WTC11 (cell line): ENCODE results near the gene IL17RE. TPM values are rescaled to one million over a fixed set of nuclear protein-coding genes. Genes with fewer than 3 reads are reported as not detected.

Experiments
- ATAC-seq: fragments of 200-7000 bp; cut with Tn5 transposase; 2 replicates; pipeline ENCODE4 v1.10.0; 2021; ENCODE audit warnings: mild to moderate bottlenecking, moderate library complexity
- CTCF ChIA-PET: fragments of 300-600 bp; sonication (Branson Sonifier 250); formaldehyde crosslinking; loops from one replicate; lab custom pipeline; 2021; ENCODE audit warnings: antibody characterized with exemption; lab: Charles Lee
- POLR2A ChIA-PET: fragments of 350-600 bp; sonication (Branson Sonifier 250); formaldehyde crosslinking; loops from one replicate; lab custom pipeline; 2021; ENCODE audit warnings: antibody characterized with exemption; lab: Charles Lee
- DNase-seq: peaks from one replicate; pipeline ENCODE4 v3.0.0; 2021; ENCODE audit warnings: low spot score
- H3K27ac Mint-ChIP-seq: 2 replicates; pipeline ENCODE4 v1.8.0; 2021; ENCODE audit warnings: mixed read lengths
- H3K27me3 Mint-ChIP-seq: 2 replicates; pipeline ENCODE4 v1.8.0; 2021; ENCODE audit warnings: low read depth, mild to moderate bottlenecking, moderate library complexity, mixed read lengths
- H3K36me3 Mint-ChIP-seq: 2 replicates; pipeline ENCODE4 v1.8.0; 2021; ENCODE audit warnings: mixed read lengths
- H3K4me1 Mint-ChIP-seq: 2 replicates; pipeline ENCODE4 v1.8.0; 2022; ENCODE audit warnings: mixed read lengths
- H3K4me3 Mint-ChIP-seq: 2 replicates; pipeline ENCODE4 v1.8.0; 2021; ENCODE audit warnings: mild to moderate bottlenecking, moderate library complexity, mixed read lengths
- H3K9me3 Mint-ChIP-seq: 2 replicates; pipeline ENCODE4 v1.8.0; 2021; ENCODE audit warnings: mixed read lengths
- ATF2 ChIP-seq: sonication (generic); formaldehyde crosslinking; IDR thresholded peaks from 2 replicates; pipeline ENCODE4 v1.8.1; 2022; ENCODE audit warnings: low read depth, missing genetic modification reagents, borderline replicate concordance
- CREB1 ChIP-seq: sonication (generic); formaldehyde crosslinking; IDR thresholded peaks from 2 replicates; pipeline ENCODE4 v1.8.0; 2023; ENCODE audit warnings: mild to moderate bottlenecking, missing genetic modification reagents
- GRHL2 ChIP-seq: fragments of 250-450 bp; sonication (Bioruptor Pico); IDR thresholded peaks from 2 replicates; pipeline ENCODE4 v1.8.0; 2022; ENCODE audit warnings: mild to moderate bottlenecking, moderate library complexity; ENCODE audit not compliant: insufficient replicate concordance, severe bottlenecking
- IRF2 ChIP-seq: sonication (generic); formaldehyde crosslinking; IDR thresholded peaks from 2 replicates; pipeline ENCODE4 v1.8.0; 2022; ENCODE audit warnings: low read depth, missing genetic modification reagents, borderline replicate concordance
- JUN ChIP-seq: sonication (generic); formaldehyde crosslinking; IDR thresholded peaks from 2 replicates; pipeline ENCODE4 v1.8.0; 2023; ENCODE audit warnings: mild to moderate bottlenecking, missing genetic modification reagents
- NFE2L1 ChIP-seq: sonication (generic); formaldehyde crosslinking; IDR thresholded peaks from 2 replicates; pipeline ENCODE4 v1.8.1; 2023; ENCODE audit warnings: missing genetic modification reagents
- NFYB ChIP-seq: sonication (generic); formaldehyde crosslinking; conservative IDR thresholded peaks from 2 replicates; pipeline ENCODE4 v1.8.0; 2022; ENCODE audit warnings: low read depth, missing genetic modification reagents
- OVOL2 ChIP-seq: fragments of 250-450 bp; sonication (Bioruptor Pico); IDR thresholded peaks from 2 replicates; pipeline ENCODE4 v1.9.0; 2021; ENCODE audit warnings: mild to moderate bottlenecking, borderline replicate concordance
- RORB ChIP-seq: fragments of 250-450 bp; sonication (Bioruptor Pico); IDR thresholded peaks from 2 replicates; pipeline ENCODE4 v1.9.0; 2021; ENCODE audit warnings: mild to moderate bottlenecking
- STAT6 ChIP-seq: sonication (generic); formaldehyde crosslinking; conservative IDR thresholded peaks from 2 replicates; pipeline ENCODE4 v1.8.1; 2023; ENCODE audit warnings: mild to moderate bottlenecking, low read depth, missing genetic modification reagents, moderate library complexity
- TEAD1 ChIP-seq: sonication (generic); formaldehyde crosslinking; IDR thresholded peaks from 2 replicates; pipeline ENCODE4 v1.8.0; 2022; ENCODE audit warnings: mild to moderate bottlenecking, missing genetic modification reagents
- USF1 ChIP-seq: sonication (generic); formaldehyde crosslinking; IDR thresholded peaks from 2 replicates; pipeline ENCODE4 v1.8.0; 2022; ENCODE audit warnings: mild to moderate bottlenecking, missing genetic modification reagents
- ZMAT4 ChIP-seq: fragments of 250-450 bp; sonication (Bioruptor Pico); IDR thresholded peaks from 2 replicates; pipeline ENCODE4 v1.9.0; 2021; ENCODE audit warnings: mild to moderate bottlenecking
- ZNF138 ChIP-seq: sonication (generic); formaldehyde crosslinking; conservative IDR thresholded peaks from 2 replicates; pipeline ENCODE4 v1.8.1; 2022; ENCODE audit warnings: mild to moderate bottlenecking, moderate library complexity, missing genetic modification reagents
- ZNF263 ChIP-seq: sonication (generic); formaldehyde crosslinking; IDR thresholded peaks from 2 replicates; pipeline ENCODE4 v1.8.1; 2022; ENCODE audit warnings: low read depth, mild to moderate bottlenecking, moderate library complexity, missing genetic modification reagents
- ZNF416 ChIP-seq: fragments of 250-450 bp; sonication (Bioruptor Pico); IDR thresholded peaks from 2 replicates; pipeline ENCODE4 v1.9.0; 2021; ENCODE audit warnings: mild to moderate bottlenecking, inconsistent platforms
- ZNF425 ChIP-seq: fragments of 250-450 bp; sonication (Bioruptor Pico); conservative IDR thresholded peaks from 2 replicates; pipeline ENCODE4 v1.9.0; 2021; ENCODE audit warnings: mild to moderate bottlenecking
- total RNA-seq: library from RNA; stranded (reverse); gene quantifications from 3 replicates; pipeline ENCODE4 v1.2.3, GENCODE V29; 2021

The IL17RE gene
- total RNA-seq, 1 experiment from 2014 or later = 4.2 TPM

GRCh38 chr3:9912294-9912935 is 9.8 kb downstream of the IL17RE start (continued):
- no peak for TF ChIP-seq ATF2 (CRISPR knock-in tag)

GRCh38 chr3:9913601-9914000 is 11.0 kb downstream of the IL17RE start:
- Mint-ChIP-seq H3K27ac (no peak overlapping the region), H3K36me3 (no peaks in the 10 kb centered on the region), H3K9me3 (no peaks in the 10 kb centered on the region), H3K27me3 (peaks cover 3% of the 10 kb centered on the region; the same call in 1 of the 2 replicates), H3K4me1 (peaks cover 18% of the 10 kb centered on the region), H3K4me3 (no peak overlapping the region)
- TF ChIP-seq ZNF425 (CRISPR knock-in tag) (no peak), ZNF263 (CRISPR knock-in tag) (no peak), USF1 (no peak), ZNF138 (CRISPR knock-in tag) (no peak), RORB (CRISPR knock-in tag) (no peak), OVOL2 (CRISPR knock-in tag) (no peak), GRHL2 (no peak)
- POLR2A ChIA-PET = interaction anchor here (1.2 to 3.0 kb wide), 2 partner anchors 12 to 20 kb away, joined by 3 to 16 read pairs; partner anchors contain the start of gene CRELD1
- DNase-seq = no peak
- CTCF ChIA-PET = interaction anchor here (0.9 to 1.3 kb wide), 3 partner anchors 18 to 33 kb away, joined by 3 to 7 read pairs (median 3); no protein-coding TSS in a partner anchor
- ATAC-seq = no peak

GRCh38 chr3:9914011-9914410 is 11.4 kb downstream of the IL17RE start:
- ChIA-PET CTCF (interaction anchor here (0.9 to 1.3 kb wide), 2 partner anchors 17 to 32 kb away, joined by 3 to 7 read pairs; no protein-coding TSS in a partner anchor), POLR2A (interaction anchor here (1.2 to 3.0 kb wide), 2 partner anchors 12 to 19 kb away, joined by 3 to 16 read pairs; partner anchors contain the start of gene CRELD1)
- ATAC-seq (no peak), DNase-seq (no peak)
- H3K9me3 Mint-ChIP-seq = no peaks in the 10 kb centered on the region
- H3K36me3 Mint-ChIP-seq = no peaks in the 10 kb centered on the region
- H3K27me3 Mint-ChIP-seq = peaks cover 3% of the 10 kb centered on the region; the same call in 1 of the 2 replicates
- TF ChIP-seq NFE2L1 (CRISPR knock-in tag) = no peak
- TF ChIP-seq ZNF263 (CRISPR knock-in tag) = no peak
- TF ChIP-seq ZNF416 (CRISPR knock-in tag) = no peak
- TF ChIP-seq CREB1 (CRISPR knock-in tag) = no peak
- TF ChIP-seq STAT6 = no peak
- no peak for TF ChIP-seq NFYB (CRISPR knock-in tag)
- no peak for TF ChIP-seq JUN (CRISPR knock-in tag)
- no peak for TF ChIP-seq ZMAT4 (CRISPR knock-in tag)
- no peak for TF ChIP-seq TEAD1 (CRISPR knock-in tag)
- TF ChIP-seq IRF2 (CRISPR knock-in tag) = no peak
- no peak overlapping the region for H3K27ac Mint-ChIP-seq
- peaks cover 18% of the 10 kb centered on the region for H3K4me1 Mint-ChIP-seq
- H3K4me3 Mint-ChIP-seq = no peak overlapping the region
